ENCODE data around the gene ZSCAN20. TPM values are rescaled to one million over a fixed set of nuclear protein-coding genes. Genes with fewer than 3 reads are reported as not detected.

Gene ZSCAN20
- total RNA-seq, 4 donors from 2014 or later: 2.1 to 6.1 (median 4.0) TPM

- WGBS, 2 donors: 67 to 89% methylated on average over 3 to 6 of the region's 6 CpGs
- no peak for TF ChIP-seq POLR2A (IDR thresholded peaks at IDR 0.05)
- TF ChIP-seq, protein P1, sequence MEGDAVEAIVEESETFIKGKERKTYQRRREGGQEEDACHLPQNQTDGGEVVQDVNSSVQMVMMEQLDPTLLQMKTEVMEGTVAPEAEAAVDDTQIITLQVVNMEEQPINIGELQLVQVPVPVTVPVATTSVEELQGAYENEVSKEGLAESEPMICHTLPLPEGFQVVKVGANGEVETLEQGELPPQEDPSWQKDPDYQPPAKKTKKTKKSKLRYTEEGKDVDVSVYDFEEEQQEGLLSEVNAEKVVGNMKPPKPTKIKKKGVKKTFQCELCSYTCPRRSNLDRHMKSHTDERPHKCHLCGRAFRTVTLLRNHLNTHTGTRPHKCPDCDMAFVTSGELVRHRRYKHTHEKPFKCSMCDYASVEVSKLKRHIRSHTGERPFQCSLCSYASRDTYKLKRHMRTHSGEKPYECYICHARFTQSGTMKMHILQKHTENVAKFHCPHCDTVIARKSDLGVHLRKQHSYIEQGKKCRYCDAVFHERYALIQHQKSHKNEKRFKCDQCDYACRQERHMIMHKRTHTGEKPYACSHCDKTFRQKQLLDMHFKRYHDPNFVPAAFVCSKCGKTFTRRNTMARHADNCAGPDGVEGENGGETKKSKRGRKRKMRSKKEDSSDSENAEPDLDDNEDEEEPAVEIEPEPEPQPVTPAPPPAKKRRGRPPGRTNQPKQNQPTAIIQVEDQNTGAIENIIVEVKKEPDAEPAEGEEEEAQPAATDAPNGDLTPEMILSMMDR (IDR thresholded peaks at IDR 0.05): no peak
- no peaks in the 10 kb centered on the region for H3K36me3 ChIP-seq
- no peaks in the 10 kb centered on the region for H3K27me3 ChIP-seq
- intact Hi-C loops (cut with DNase I): no loop called here
- H3K9me3 ChIP-seq: no peaks in the 10 kb centered on the region
- H3K4me1 ChIP-seq: peaks cover 0 to 45% (median 18%) of the 10 kb centered on the region in 3 donors
- no peak for DNase-seq
- no peak overlapping the region for H3K4me3 ChIP-seq
- peak overlapping the region in 2 of 4 donors; percentile 6 to 40 for H3K27ac ChIP-seq
These were observed 16.0 kb upstream of the ZSCAN20 start for GRCh38 chr1:33456502-33456886.

DNA sequence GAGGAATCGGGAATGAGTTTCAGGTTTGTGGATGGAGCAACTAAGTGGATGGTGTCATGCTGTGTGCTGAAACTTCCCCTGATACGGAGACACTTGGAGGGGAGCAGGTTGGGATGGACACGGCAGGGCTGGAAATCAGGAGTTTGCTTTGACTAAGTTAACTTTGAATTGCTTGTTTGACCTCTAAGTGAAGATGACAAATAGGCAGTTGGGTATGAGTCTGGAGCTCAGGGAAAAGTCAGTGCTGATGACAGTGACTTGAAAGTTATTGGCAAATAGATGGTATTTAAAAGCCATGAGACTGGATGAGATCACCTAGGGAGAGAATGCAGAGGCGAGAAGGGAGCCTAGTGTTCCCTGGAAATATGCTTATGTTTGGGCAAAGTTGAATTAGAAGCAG is 12.8 kb upstream of the ZSCAN20 start:
- peak overlapping the region; percentile 39 to 84 (median 74) for H3K27ac ChIP-seq

DNA sequence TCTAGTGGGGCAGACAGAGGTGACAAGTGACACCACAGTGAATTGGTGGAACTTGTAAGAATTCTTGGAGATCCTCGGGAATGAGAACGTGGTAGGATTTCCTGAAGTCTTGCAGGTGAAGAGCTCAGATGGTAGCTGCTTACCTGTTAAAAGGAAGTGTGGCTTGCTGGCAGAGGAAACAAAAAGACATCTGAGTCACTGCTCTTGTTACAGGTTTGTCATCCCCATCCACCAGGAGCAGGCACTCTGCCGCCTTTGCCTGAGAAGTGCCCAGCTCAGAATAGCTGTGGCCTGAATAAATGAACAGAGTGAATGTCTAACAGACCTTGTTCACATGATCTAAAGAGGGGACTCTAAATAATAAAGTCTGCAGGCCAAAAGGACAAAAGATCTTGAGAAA is 12.3 kb upstream of the ZSCAN20 start:
- intact Hi-C loops (cut with DNase I): loop anchor here (10.0 kb wide), 1 partner anchor 85 kb away; no protein-coding TSS in a partner anchor
- Histone ChIP-seq H3K27me3 (no peaks in the 10 kb centered on the region), H3K27ac (peak overlapping the region; percentile 39 to 84 (median 74)), H3K4me1 (peaks cover 0 to 58% (median 18%) of the 10 kb centered on the region in 3 donors), H3K9me3 (no peaks in the 10 kb centered on the region), H3K4me3 (no peak overlapping the region), H3K36me3 (no peaks in the 10 kb centered on the region)
- TF ChIP-seq, protein P1 (IDR thresholded peaks at IDR 0.05): no peak
- no peak for TF ChIP-seq POLR2A (IDR thresholded peaks at IDR 0.05)
- no peak for DNase-seq
- WGBS, 2 donors: 34 to 73% methylated on average over 3 of the region's 3 CpGs

More for the DNA sequence above, 12.8 kb upstream of the ZSCAN20 start:
- WGBS, 2 donors: 73 to 78% methylated on average over 4 of the region's 4 CpGs
- no peak for DNase-seq
- intact Hi-C loops (cut with DNase I): loop anchor here (10.0 kb wide), 1 partner anchor 85 kb away; no protein-coding TSS in a partner anchor
- Histone ChIP-seq H3K9me3 (no peaks in the 10 kb centered on the region), H3K36me3 (no peaks in the 10 kb centered on the region), H3K4me3 (no peak overlapping the region), H3K27me3 (no peaks in the 10 kb centered on the region), H3K4me1 (peaks cover 0 to 58% (median 18%) of the 10 kb centered on the region in 3 donors)
- TF ChIP-seq POLR2A (IDR thresholded peaks at IDR 0.05): no peak
- TF ChIP-seq, protein P1 (IDR thresholded peaks at IDR 0.05): no peak

- Histone ChIP-seq H3K4me3 (no peak overlapping the region), H3K4me1 (peaks cover 0 to 53% (median 18%) of the 10 kb centered on the region in 3 donors), H3K36me3 (no peaks in the 10 kb centered on the region), H3K27me3 (no peaks in the 10 kb centered on the region), H3K9me3 (no peaks in the 10 kb centered on the region), H3K27ac (peak overlapping the region; percentile 39 to 84 (median 74))
- TF ChIP-seq POLR2A (IDR thresholded peaks at IDR 0.05): no peak
- TF ChIP-seq, protein P1 (IDR thresholded peaks at IDR 0.05): no peak
- intact Hi-C loops (cut with DNase I): loop anchor here (10.0 kb wide), 1 partner anchor 86 kb away; no protein-coding TSS in a partner anchor
- WGBS, 2 donors: 64 to 65% methylated on average over 4 of the region's 4 CpGs
- no peak for DNase-seq
These were observed 11.4 kb upstream of the ZSCAN20 start for GRCh38 chr1:33460947-33461629.

DNA sequence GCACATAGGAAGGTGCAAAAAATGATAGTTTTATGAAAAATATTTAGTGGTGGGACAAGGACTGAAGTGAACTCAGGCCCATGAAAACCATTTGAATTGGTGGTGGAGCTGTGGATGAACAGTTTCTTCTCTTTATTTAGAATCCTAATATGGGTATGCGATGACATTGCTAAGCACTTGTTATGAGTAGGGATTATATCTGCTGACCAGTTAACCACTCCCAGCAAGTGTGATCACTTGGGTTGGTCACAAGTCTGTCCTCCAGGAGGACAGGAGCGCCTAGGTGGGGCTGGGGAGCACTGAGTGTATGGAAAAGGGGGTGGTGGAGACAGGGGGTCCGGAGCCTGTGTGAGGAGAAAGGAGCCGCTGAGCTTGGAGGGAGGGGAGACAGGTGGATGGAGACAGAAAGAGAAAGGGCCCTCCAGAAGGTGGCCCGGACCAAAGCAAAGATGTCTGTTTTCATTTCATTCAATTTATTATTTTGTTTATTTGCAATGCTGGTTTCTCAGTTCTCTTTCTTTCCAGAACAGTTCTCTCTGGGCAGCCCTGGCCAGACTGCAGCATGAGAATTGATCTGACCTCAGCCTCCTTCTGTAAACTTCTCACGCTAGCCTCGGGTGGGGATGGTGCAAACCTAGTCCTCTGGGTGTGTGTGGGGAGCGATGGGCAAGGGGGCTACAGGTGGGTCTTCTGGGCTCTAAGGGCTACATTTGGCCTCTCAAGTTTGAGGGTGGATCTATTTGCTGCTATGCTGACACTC is 9.9 kb upstream of the ZSCAN20 start:
- Histone ChIP-seq H3K27ac (peak overlapping the region in 3 of 4 donors; percentile 21 to 81 (median 36)), H3K36me3 (no peaks in the 10 kb centered on the region), H3K4me1 (peaks cover 0 to 53% (median 18%) of the 10 kb centered on the region in 3 donors), H3K27me3 (no peaks in the 10 kb centered on the region), H3K4me3 (no peak overlapping the region), H3K9me3 (no peaks in the 10 kb centered on the region)
- 77 to 79% methylated on average over 6 to 8 of the region's 8 CpGs for WGBS, 2 donors
- no peak for DNase-seq
- TF ChIP-seq POLR2A (IDR thresholded peaks at IDR 0.05): no peak
- TF ChIP-seq, protein P1 (IDR thresholded peaks at IDR 0.05): no peak
- intact Hi-C loops (cut with DNase I): loop anchor here (10.0 kb wide), 1 partner anchor 88 kb away; no protein-coding TSS in a partner anchor
